A549 (cell line): ENCODE data around the gene MAP3K21. TPM values are rescaled to one million over a fixed set of nuclear protein-coding genes. Genes with fewer than 3 reads are reported as not detected.

Experiments used
- ATAC-seq, 2 experiments: fragments of 200-7000 bp in 1 of 2; fragments of >200 bp in 1 of 2; cut with Nextera tagmentation in 1 of 2; cut with Tn5 transposase in 1 of 2; 3 replicates each; pipeline versions ENCODE4 v1.8.0 to v1.9.1; 2018 to 2020; ENCODE audit warnings: mild to moderate bottlenecking in 1 of 2, moderate library complexity in 1 of 2
- CTCF ChIA-PET: fragments of 300-600 bp; sonication (Branson Sonifier 250); formaldehyde crosslinking; extraction: SDS; loops from one replicate; lab custom pipeline; 2021; ENCODE audit warnings: antibody characterized with exemption, inconsistent platforms; lab: Yijun Ruan, JAX
- POLR2A ChIA-PET: fragments of 350-600 bp; formaldehyde crosslinking; extraction: SDS; loops from one replicate; lab custom pipeline; 2021; ENCODE audit warnings: antibody characterized with exemption, inconsistent platforms; lab: Yijun Ruan, JAX
- DNase-seq, 2 experiments: peaks; one replicate each; pipeline versions ENCODE4 v3.0.0 to v3.0.0-alpha.2; 2011 to 2016; ENCODE audit warnings: low read depth in 1 of 2, low spot score in 1 of 2
- FAIRE-seq: peaks from 2 replicates; lab custom pipeline; 2011; peaks lifted over from hg19 to GRCh38; lab: Jason Lieb, UNC
- H3K27ac ChIP-seq, 2 experiments: fragments of >200 bp; sonication (Bioruptor Twin); formaldehyde crosslinking; 3 replicates each; pipeline ENCODE4 v1.5.1; 2016 to 2017
- H3K4me1 ChIP-seq: fragments of >200 bp; sonication (Bioruptor Twin); formaldehyde crosslinking; 3 replicates; pipeline ENCODE4 v1.6.1; 2016
- H3K4me2 ChIP-seq: fragments of >200 bp; sonication (Bioruptor Twin); formaldehyde crosslinking; 3 replicates; pipeline ENCODE4 v1.6.1; 2016
- H3K4me3 ChIP-seq: fragments of >200 bp; sonication (Bioruptor Twin); formaldehyde crosslinking; 3 replicates; pipeline ENCODE4 v1.5.1; 2016
- H3K9me3 ChIP-seq: fragments of >200 bp; sonication (Bioruptor Twin); formaldehyde crosslinking; 3 replicates; pipeline ENCODE4 v1.6.1; 2016
- CBX8 ChIP-seq: fragments of 200-600 bp; sonication (generic); IDR thresholded peaks from 2 replicates; pipeline ENCODE4 v1.6.1; 2016
- CHD2 ChIP-seq: fragments of 150-350 bp; IDR thresholded peaks from 2 replicates; pipeline ENCODE4 v1.6.1; 2014; ENCODE audit warnings: low read length; ENCODE audit not compliant: partially characterized antibody
- CHD4 ChIP-seq: fragments of 200-600 bp; sonication (generic); IDR thresholded peaks from 2 replicates; pipeline ENCODE4 v1.6.1; 2016; ENCODE audit warnings: antibody characterized with exemption, mild to moderate bottlenecking, borderline replicate concordance
- CTCF ChIP-seq: fragments of >200 bp; sonication (Bioruptor Twin); formaldehyde crosslinking; IDR thresholded peaks from 3 replicates; pipeline ENCODE4 v1.5.1; 2016
- HES2 ChIP-seq: fragments of >200 bp; sonication (Bioruptor Twin); formaldehyde crosslinking; IDR thresholded peaks from 2 replicates; pipeline ENCODE4 v1.6.1; 2016
- JUNB ChIP-seq: fragments of >200 bp; sonication (Bioruptor Twin); formaldehyde crosslinking; IDR thresholded peaks from 2 replicates; pipeline ENCODE4 v1.6.1; 2016
- POLR2A ChIP-seq: IDR thresholded peaks from 2 replicates; pipeline ENCODE4 v1.6.1; 2012; ENCODE audit warnings: mild to moderate bottlenecking, low read length
- RAD21 ChIP-seq, 2 experiments: fragments of >200 bp in 1 of 2; sonication (Bioruptor Twin) in 1 of 2; formaldehyde crosslinking in 1 of 2; IDR thresholded peaks in 1 of 2; conservative IDR thresholded peaks in 1 of 2; 2 replicates in 1 of 2; 3 replicates in 1 of 2; pipeline ENCODE4 v1.6.1; 2012 to 2018; ENCODE audit warnings: inconsistent platforms in 1 of 2
- RCOR1 ChIP-seq: fragments of 150-350 bp; IDR thresholded peaks from 2 replicates; pipeline ENCODE4 v1.6.1; 2014; ENCODE audit warnings: antibody characterized with exemption, low read length, low read depth
- REST ChIP-seq: fragments of 200-600 bp; sonication (generic); IDR thresholded peaks from 2 replicates; pipeline ENCODE4 v1.6.1; 2016; ENCODE audit warnings: antibody characterized with exemption, mild to moderate bottlenecking, moderate library complexity
- ZC3H11A ChIP-seq: fragments of 450-650 bp; IDR thresholded peaks from 2 replicates; pipeline ENCODE4 v1.6.1; 2014; ENCODE audit warnings: antibody characterized with exemption, mild to moderate bottlenecking
- ZNF302 ChIP-seq: fragments of 250-450 bp; sonication (Bioruptor Pico); IDR thresholded peaks from 2 replicates; pipeline ENCODE4 v1.9.0; 2021; ENCODE audit warnings: inconsistent platforms, mild to moderate bottlenecking, moderate library complexity
- ZSCAN20 ChIP-seq: fragments of 250-450 bp; sonication (Bioruptor Pico); IDR thresholded peaks from 2 replicates; pipeline ENCODE4 v1.8.0; 2022; ENCODE audit warnings: mild to moderate bottlenecking, moderate library complexity
- WGBS: methylation state at CpG from one replicate; pipeline ENCODE4 v1.1.6; 2017; ENCODE audit errors: missing lambda C conversion rate; 5-methylcytosine and 5-hydroxymethylcytosine counted together
- polyA plus RNA-seq, 4 experiments: library from polyadenylated mRNA; depleted of rRNA in 3 of 4; stranded (reverse); fragments of >200 nt; fragmentation: RNase III in 1 of 4; extraction: RNeasy Plus Mini Kit Qiagen cat#74134 plus additional on column Dnase treatment in 1 of 4; gene quantifications; 2 replicates in 3 of 4; 3 replicates in 1 of 4; pipeline ENCODE4 v1.2.3, GENCODE V29; 2011 to 2017
- TF ChIP-seq, protein P1 (sequence below): fragments of 250-450 bp; sonication (Bioruptor Pico); IDR thresholded peaks from 2 replicates; pipeline ENCODE4 v1.5.0; 2020; ENCODE audit warnings: low read depth, mild to moderate bottlenecking, moderate library complexity
- TF ChIP-seq, protein P2 (sequence below): fragments of 250-450 bp; sonication (Bioruptor Pico); IDR thresholded peaks from 2 replicates; pipeline ENCODE4 v1.5.0; 2021; ENCODE audit warnings: mild to moderate bottlenecking, moderate library complexity, borderline replicate concordance

Gene MAP3K21
- polyA plus RNA-seq, 2 of the 4 experiments (the other 2 are of a cell fraction), result 14.4 to 26.9 TPM

GRCh38 chr1:233331676-233332519 lies 4.4 kb downstream of the MAP3K21 start:
- DNase-seq, result no peak
- 78% methylated on average over 8 of the region's 8 CpGs for WGBS
- Histone ChIP-seq H3K27ac (no peak overlapping the region), H3K4me1 (peaks cover 34% of the 10 kb centered on the region), H3K9me3 (no peaks in the 10 kb centered on the region), H3K4me2 (peak overlapping the region; percentile 95), H3K4me3 (no peak overlapping the region)
- no peak for ATAC-seq
- ChIA-PET CTCF (interaction anchor here (0.6 to 1.5 kb wide), 7 partner anchors 8 to 1625 kb away, joined by 3 to 9 read pairs (median 3); no protein-coding TSS in a partner anchor), POLR2A (no interaction called here)
- no peak for TF ChIP-seq HES2
- no peak for TF ChIP-seq CBX8
- TF ChIP-seq CHD2, result no peak
- TF ChIP-seq RAD21 (conservative IDR thresholded peaks at IDR 0.05 in 1 of 2, IDR thresholded peaks at IDR 0.05 in 1 of 2), result 0 out of 5 replicates have a peak, but pooled peaks of 1 of the 2 experiments have one; percentile 14
- TF ChIP-seq, protein P1, sequence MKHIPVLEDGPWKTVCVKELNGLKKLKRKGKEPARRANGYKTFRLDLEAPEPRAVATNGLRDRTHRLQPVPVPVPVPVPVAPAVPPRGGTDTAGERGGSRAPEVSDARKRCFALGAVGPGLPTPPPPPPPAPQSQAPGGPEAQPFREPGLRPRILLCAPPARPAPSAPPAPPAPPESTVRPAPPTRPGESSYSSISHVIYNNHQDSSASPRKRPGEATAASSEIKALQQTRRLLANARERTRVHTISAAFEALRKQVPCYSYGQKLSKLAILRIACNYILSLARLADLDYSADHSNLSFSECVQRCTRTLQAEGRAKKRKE (CRISPR knock-in tag), result no peak
- TF ChIP-seq CTCF, result peak; percentile 14; the same call in 1 of the 3 replicates
- no peak for TF ChIP-seq ZNF302 (CRISPR knock-in tag)
- TF ChIP-seq, protein P2, sequence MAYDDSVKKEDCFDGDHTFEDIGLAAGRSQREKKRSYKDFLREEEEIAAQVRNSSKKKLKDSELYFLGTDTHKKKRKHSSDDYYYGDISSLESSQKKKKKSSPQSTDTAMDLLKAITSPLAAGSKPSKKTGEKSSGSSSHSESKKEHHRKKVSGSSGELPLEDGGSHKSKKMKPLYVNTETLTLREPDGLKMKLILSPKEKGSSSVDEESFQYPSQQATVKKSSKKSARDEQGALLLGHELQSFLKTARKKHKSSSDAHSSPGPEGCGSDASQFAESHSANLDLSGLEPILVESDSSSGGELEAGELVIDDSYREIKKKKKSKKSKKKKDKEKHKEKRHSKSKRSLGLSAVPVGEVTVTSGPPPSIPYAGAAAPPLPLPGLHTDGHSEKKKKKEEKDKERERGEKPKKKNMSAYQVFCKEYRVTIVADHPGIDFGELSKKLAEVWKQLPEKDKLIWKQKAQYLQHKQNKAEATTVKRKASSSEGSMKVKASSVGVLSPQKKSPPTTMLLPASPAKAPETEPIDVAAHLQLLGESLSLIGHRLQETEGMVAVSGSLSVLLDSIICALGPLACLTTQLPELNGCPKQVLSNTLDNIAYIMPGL (CRISPR knock-in tag), result no peak
- TF ChIP-seq ZSCAN20, result no peak
- FAIRE-seq, result peak; percentile 68

GRCh38 chr1:233333086-233333485 lies 5.6 kb downstream of the MAP3K21 start:
- no peak overlapping the region for H3K27ac ChIP-seq
- no peaks in the 10 kb centered on the region for H3K9me3 ChIP-seq
- ATAC-seq, result no peak
- no peak overlapping the region for H3K4me3 ChIP-seq
- WGBS, result 96% methylated on average over 1 of the region's 1 CpG
- no peak for TF ChIP-seq POLR2A
- no peak for TF ChIP-seq CHD4
- no peak for TF ChIP-seq RCOR1
- no peak for TF ChIP-seq JUNB
- no peak for TF ChIP-seq ZC3H11A
- TF ChIP-seq REST, result no peak
- TF ChIP-seq, all 56 proteins: peak for 0
- DNase-seq, result no peak
- no peak for FAIRE-seq
- POLR2A ChIA-PET, result no interaction called here
- no peak overlapping the region for H3K4me2 ChIP-seq
- CTCF ChIA-PET, result interaction anchor here (0.7 to 2.6 kb wide), 6 partner anchors 9 to 72 kb away, joined by 3 to 7 read pairs (median 4); no protein-coding TSS in a partner anchor
- H3K4me1 ChIP-seq, result peaks cover 42% of the 10 kb centered on the region
